Measurements from ENCODE around the gene TRIM34. TPM values are rescaled to one million over a fixed set of nuclear protein-coding genes. Genes with fewer than 3 reads are reported as not detected.
"Not testable (repeated sequence)": the region's sequence is repeated elsewhere in the genome, so short reads cannot be mapped to it uniquely, and the experiment has no call there.

TRIM34 gene
- total RNA-seq, 1 experiment from 2014 or later: 0.42 TPM

DNA sequence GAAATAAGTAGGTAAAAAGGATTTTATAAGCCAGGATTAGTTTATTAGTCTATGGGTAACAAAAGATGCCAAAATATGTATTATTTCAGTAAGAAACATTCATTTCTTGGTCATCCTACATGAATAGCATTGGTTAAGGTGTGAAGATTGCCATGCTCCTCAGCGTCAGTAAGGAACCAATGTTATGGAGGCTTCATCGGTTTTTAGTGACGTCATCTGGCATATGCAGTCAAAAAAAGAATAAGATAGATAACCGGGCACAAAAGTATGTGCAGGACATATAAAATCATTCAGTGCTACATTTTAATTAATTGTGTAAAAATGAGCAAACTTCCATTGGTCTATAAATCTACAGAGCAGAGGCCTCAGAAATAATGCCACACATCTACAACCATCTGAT, 30.7 kb downstream of the TRIM34 start:
- Histone ChIP-seq H3K4me2 (ENCODE audit: low read length) (no peak overlapping the region), H3K79me2 (ENCODE audit: insufficient read depth, low read length) (no peaks in the 10 kb centered on the region), H4K20me1 (ENCODE audit: insufficient read depth) (no peaks in the 10 kb centered on the region), H3K27me3 (ENCODE audit: insufficient read depth, low read length) (no peaks in the 10 kb centered on the region), H3K36me3 (ENCODE audit: control insufficient read depth in 1 of 2, insufficient read depth in 2 of 2, low read length in 2 of 2) (no peaks in the 10 kb centered on the region), H3K27ac (ENCODE audit: low read depth, low read length) (no peak overlapping the region), H2AFZ (ENCODE audit: low read depth, low read length, poor library complexity, severe bottlenecking) (no peak overlapping the region), H3K9me2 (ENCODE audit: insufficient read depth) (no peaks in the 10 kb centered on the region), H3K9ac (ENCODE audit: low read length) (no peak overlapping the region), H3K4me1 (ENCODE audit: control insufficient read depth in 1 of 2, insufficient read depth in 2 of 2, low read length in 2 of 2) (no peaks in the 10 kb centered on the region), H3K4me3 (replicated peaks in 1 of 2; ENCODE audit: low read depth in 1 of 2, low read length in 2 of 2) (no peak overlapping the region), H3K9me3 (ENCODE audit: control insufficient read depth in 1 of 2, insufficient read depth in 1 of 2, low read depth in 1 of 2, low read length in 2 of 2) (no peaks in the 10 kb centered on the region; a peak in 1 of 4 replicates)
- CTCF ChIA-PET: no interaction called here
- no peak for DNase-seq (ENCODE audit: low read depth, low spot score)
- no peak for TF ChIP-seq SRF (IDR thresholded peaks at IDR 0.05; ENCODE audit: low read depth)
- TF ChIP-seq YY1 (IDR thresholded peaks at IDR 0.05; ENCODE audit: extremely low read depth, insufficient replicate concordance, low read depth, low read length): no peak
- no peak for TF ChIP-seq CBX3 (IDR thresholded peaks at IDR 0.05; ENCODE audit: low read depth)
- TF ChIP-seq SP1 (IDR thresholded peaks at IDR 0.05; ENCODE audit: low read depth): no peak
- TF ChIP-seq, protein P1, sequence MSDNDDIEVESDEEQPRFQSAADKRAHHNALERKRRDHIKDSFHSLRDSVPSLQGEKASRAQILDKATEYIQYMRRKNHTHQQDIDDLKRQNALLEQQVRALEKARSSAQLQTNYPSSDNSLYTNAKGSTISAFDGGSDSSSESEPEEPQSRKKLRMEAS (IDR thresholded peaks at IDR 0.05): no peak
- TF ChIP-seq ELF1 (IDR thresholded peaks at IDR 0.05; ENCODE audit: borderline replicate concordance, low read depth): no peak
- TF ChIP-seq, protein P2, sequence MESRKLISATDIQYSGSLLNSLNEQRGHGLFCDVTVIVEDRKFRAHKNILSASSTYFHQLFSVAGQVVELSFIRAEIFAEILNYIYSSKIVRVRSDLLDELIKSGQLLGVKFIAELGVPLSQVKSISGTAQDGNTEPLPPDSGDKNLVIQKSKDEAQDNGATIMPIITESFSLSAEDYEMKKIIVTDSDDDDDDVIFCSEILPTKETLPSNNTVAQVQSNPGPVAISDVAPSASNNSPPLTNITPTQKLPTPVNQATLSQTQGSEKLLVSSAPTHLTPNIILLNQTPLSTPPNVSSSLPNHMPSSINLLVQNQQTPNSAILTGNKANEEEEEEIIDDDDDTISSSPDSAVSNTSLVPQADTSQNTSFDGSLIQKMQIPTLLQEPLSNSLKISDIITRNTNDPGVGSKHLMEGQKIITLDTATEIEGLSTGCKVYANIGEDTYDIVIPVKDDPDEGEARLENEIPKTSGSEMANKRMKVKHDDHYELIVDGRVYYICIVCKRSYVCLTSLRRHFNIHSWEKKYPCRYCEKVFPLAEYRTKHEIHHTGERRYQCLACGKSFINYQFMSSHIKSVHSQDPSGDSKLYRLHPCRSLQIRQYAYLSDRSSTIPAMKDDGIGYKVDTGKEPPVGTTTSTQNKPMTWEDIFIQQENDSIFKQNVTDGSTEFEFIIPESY (IDR thresholded peaks at IDR 0.05; ENCODE audit: extremely low read depth, insufficient replicate concordance, low read length): no peak
- TF ChIP-seq EGR1 (IDR thresholded peaks at IDR 0.05; ENCODE audit: low read depth): no peak
- no peak for TF ChIP-seq SIN3A (IDR thresholded peaks at IDR 0.05; ENCODE audit: low read depth)
- TF ChIP-seq FOSL1 (IDR thresholded peaks at IDR 0.05; ENCODE audit: low read depth): no peak
- TF ChIP-seq, protein P3, sequence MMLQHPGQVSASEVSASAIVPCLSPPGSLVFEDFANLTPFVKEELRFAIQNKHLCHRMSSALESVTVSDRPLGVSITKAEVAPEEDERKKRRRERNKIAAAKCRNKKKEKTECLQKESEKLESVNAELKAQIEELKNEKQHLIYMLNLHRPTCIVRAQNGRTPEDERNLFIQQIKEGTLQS (IDR thresholded peaks at IDR 0.05): no peak
- no peak for TF ChIP-seq CEBPB (IDR thresholded peaks at IDR 0.05; ENCODE audit: low read depth)
- TF ChIP-seq ZFX (IDR thresholded peaks at IDR 0.05): no peak
- TF ChIP-seq TCF7L2 (IDR thresholded peaks at IDR 0.05; ENCODE audit: borderline replicate concordance, extremely low read depth, insufficient read depth, insufficient read length): no peak
- TF ChIP-seq EZH2 (IDR thresholded peaks at IDR 0.05): no peak
- TF ChIP-seq RAD21 (IDR thresholded peaks at IDR 0.05; ENCODE audit: low read depth): no peak
- TF ChIP-seq, protein P4, sequence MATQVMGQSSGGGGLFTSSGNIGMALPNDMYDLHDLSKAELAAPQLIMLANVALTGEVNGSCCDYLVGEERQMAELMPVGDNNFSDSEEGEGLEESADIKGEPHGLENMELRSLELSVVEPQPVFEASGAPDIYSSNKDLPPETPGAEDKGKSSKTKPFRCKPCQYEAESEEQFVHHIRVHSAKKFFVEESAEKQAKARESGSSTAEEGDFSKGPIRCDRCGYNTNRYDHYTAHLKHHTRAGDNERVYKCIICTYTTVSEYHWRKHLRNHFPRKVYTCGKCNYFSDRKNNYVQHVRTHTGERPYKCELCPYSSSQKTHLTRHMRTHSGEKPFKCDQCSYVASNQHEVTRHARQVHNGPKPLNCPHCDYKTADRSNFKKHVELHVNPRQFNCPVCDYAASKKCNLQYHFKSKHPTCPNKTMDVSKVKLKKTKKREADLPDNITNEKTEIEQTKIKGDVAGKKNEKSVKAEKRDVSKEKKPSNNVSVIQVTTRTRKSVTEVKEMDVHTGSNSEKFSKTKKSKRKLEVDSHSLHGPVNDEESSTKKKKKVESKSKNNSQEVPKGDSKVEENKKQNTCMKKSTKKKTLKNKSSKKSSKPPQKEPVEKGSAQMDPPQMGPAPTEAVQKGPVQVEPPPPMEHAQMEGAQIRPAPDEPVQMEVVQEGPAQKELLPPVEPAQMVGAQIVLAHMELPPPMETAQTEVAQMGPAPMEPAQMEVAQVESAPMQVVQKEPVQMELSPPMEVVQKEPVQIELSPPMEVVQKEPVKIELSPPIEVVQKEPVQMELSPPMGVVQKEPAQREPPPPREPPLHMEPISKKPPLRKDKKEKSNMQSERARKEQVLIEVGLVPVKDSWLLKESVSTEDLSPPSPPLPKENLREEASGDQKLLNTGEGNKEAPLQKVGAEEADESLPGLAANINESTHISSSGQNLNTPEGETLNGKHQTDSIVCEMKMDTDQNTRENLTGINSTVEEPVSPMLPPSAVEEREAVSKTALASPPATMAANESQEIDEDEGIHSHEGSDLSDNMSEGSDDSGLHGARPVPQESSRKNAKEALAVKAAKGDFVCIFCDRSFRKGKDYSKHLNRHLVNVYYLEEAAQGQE (IDR thresholded peaks at IDR 0.05; ENCODE audit: low read depth): no peak
- no peak for TF ChIP-seq JUND (IDR thresholded peaks at IDR 0.05)
- no peak for TF ChIP-seq EZH2phosphoT487 (IDR thresholded peaks at IDR 0.05; ENCODE audit: borderline replicate concordance)
- POLR2A ChIA-PET: no interaction called here
- no TSS peak for BruUV-seq (replicated peaks)
- no peak for ATAC-seq
- intact Hi-C loops (cut with micrococcal nuclease): no loop called here
- RAD21 ChIA-PET (ENCODE audit: low non-redundant PET in 1 of 2, low total read pairs in 2 of 2, uncharacterized antibody in 2 of 2, unreplicated experiment in 2 of 2): no interaction called here

- BruUV-seq (replicated peaks); RAD21 ChIA-PET (ENCODE audit: low non-redundant PET in 1 of 2, low total read pairs in 2 of 2, uncharacterized antibody in 2 of 2, unreplicated experiment in 2 of 2); H3K4me2 ChIP-seq (ENCODE audit: low read length); intact Hi-C loops (cut with micrococcal nuclease); H3K79me2 ChIP-seq (ENCODE audit: insufficient read depth, low read length); H3K27ac ChIP-seq (ENCODE audit: low read depth, low read length); H3K27me3 ChIP-seq (ENCODE audit: insufficient read depth, low read length); ATAC-seq; H2AFZ ChIP-seq (ENCODE audit: low read depth, low read length, poor library complexity, severe bottlenecking); H3K9me3 ChIP-seq (ENCODE audit: control insufficient read depth in 1 of 2, insufficient read depth in 1 of 2, low read depth in 1 of 2, low read length in 2 of 2); H3K4me1 ChIP-seq (ENCODE audit: control insufficient read depth in 1 of 2, insufficient read depth in 2 of 2, low read length in 2 of 2); H4K20me1 ChIP-seq (ENCODE audit: insufficient read depth); H3K9ac ChIP-seq (ENCODE audit: low read length); H3K9me2 ChIP-seq (ENCODE audit: insufficient read depth); H3K4me3 ChIP-seq (replicated peaks in 1 of 2; ENCODE audit: low read depth in 1 of 2, low read length in 2 of 2); POLR2A ChIA-PET; DNase-seq (ENCODE audit: low read depth, low spot score); H3K36me3 ChIP-seq (ENCODE audit: control insufficient read depth in 1 of 2, insufficient read depth in 2 of 2, low read length in 2 of 2); CTCF ChIA-PET: not testable (repeated sequence)
Measured at GRCh38 chr11:5656956-5657355, 32.2 kb downstream of the TRIM34 start.

All from HCT116 (cell line).